CD14-positive monocyte (primary cell): ENCODE data around the gene ACSM5. TPM values are rescaled to one million over a fixed set of nuclear protein-coding genes. Genes with fewer than 3 reads are reported as not detected.

Experiments
- DNase-seq, 3 donors: peaks; one replicate each; pipeline ENCODE4 v3.0.0-alpha.2; 2011 to 2022
- H2AFZ ChIP-seq: 2 replicates; pipeline ENCODE4 v1.6.0; 2012; ENCODE audit warnings: mild to moderate bottlenecking, low read depth, low read length, inconsistent platforms; ENCODE audit not compliant: insufficient read depth, poor library complexity, severe bottlenecking
- H3K27ac ChIP-seq, 2 donors: 1 replicate in 1 of 2; 2 replicates in 1 of 2; pipeline ENCODE4 v1.5.1; 2012 to 2013; ENCODE audit warnings: low read length in 2 of 2, control low read depth in 1 of 2, inconsistent platforms in 1 of 2, low read depth in 1 of 2, mild to moderate bottlenecking in 1 of 2
- H3K27me3 ChIP-seq, 2 donors: one replicate each; pipeline versions ENCODE4 v1.6.0 to v1.6.1; 2011 to 2013; ENCODE audit warnings: low read length in 2 of 2; ENCODE audit not compliant: control insufficient read depth in 2 of 2, insufficient read depth in 2 of 2
- H3K36me3 ChIP-seq, 2 donors: replicated peaks in 1 of 2; 1 replicate in 1 of 2; 2 replicates in 1 of 2; pipeline versions ENCODE4 v1.5.1 to v1.6.1; 2012 to 2013; ENCODE audit warnings: low read length in 2 of 2, control low read depth in 1 of 2, inconsistent platforms in 1 of 2, mild to moderate bottlenecking in 1 of 2; ENCODE audit not compliant: insufficient read depth in 2 of 2, control insufficient read depth in 1 of 2
- H3K4me1 ChIP-seq, 2 donors: 1 replicate in 1 of 2; 2 replicates in 1 of 2; pipeline versions ENCODE4 v1.5.1 to v1.6.1; 2012 to 2013; ENCODE audit warnings: low read length in 2 of 2, control low read depth in 1 of 2, inconsistent platforms in 1 of 2, mild to moderate bottlenecking in 1 of 2, moderate library complexity in 1 of 2; ENCODE audit not compliant: insufficient read depth in 2 of 2, control insufficient read depth in 1 of 2
- H3K4me2 ChIP-seq: replicated peaks from 2 replicates; pipeline ENCODE3; 2012; ENCODE audit warnings: low read length, moderate library complexity, mild to moderate bottlenecking; ENCODE audit not compliant: poor library complexity, severe bottlenecking; ENCODE audit errors: extremely low read depth
- H3K4me3 ChIP-seq, 3 experiments: fragments of 200-600 bp in 1 of 3; sonication (generic) in 1 of 3; replicated peaks in 1 of 3; 1 replicate in 2 of 3; 2 replicates in 1 of 3; pipeline ENCODE4 v1.5.1; 2011 to 2013; ENCODE audit warnings: low read length in 3 of 3, mild to moderate bottlenecking in 3 of 3, control low read depth in 2 of 3, low read depth in 2 of 3, inconsistent platforms in 1 of 3, moderate library complexity in 1 of 3
- H3K79me2 ChIP-seq: 2 replicates; pipeline ENCODE4 v1.6.0; 2012; ENCODE audit warnings: mild to moderate bottlenecking, control low read depth, inconsistent platforms, low read length, moderate library complexity; ENCODE audit not compliant: insufficient read depth
- H3K9ac ChIP-seq: 2 replicates; pipeline ENCODE4 v1.6.0; 2017; ENCODE audit warnings: low read length, mild to moderate bottlenecking; ENCODE audit not compliant: insufficient read depth, poor library complexity, severe bottlenecking
- H3K9me3 ChIP-seq, 2 donors: replicated peaks in 1 of 2; 1 replicate in 1 of 2; 2 replicates in 1 of 2; pipeline versions ENCODE4 v1.5.1 to v1.6.1; 2012 to 2013; ENCODE audit warnings: low read length in 2 of 2, control low read depth in 1 of 2; ENCODE audit not compliant: control insufficient read depth in 1 of 2, insufficient read depth in 1 of 2
- H4K20me1 ChIP-seq: 2 replicates; pipeline ENCODE4 v1.6.0; 2012; ENCODE audit warnings: mild to moderate bottlenecking, low read length, control low read depth, moderate library complexity; ENCODE audit not compliant: insufficient read depth
- H3K27ac Mint-ChIP-seq, 7 donors: one replicate each; pipeline ENCODE4 v1.8.0; 2020; ENCODE audit warnings: mild to moderate bottlenecking in 7 of 7, mixed read lengths in 7 of 7, moderate library complexity in 6 of 7, inconsistent platforms in 2 of 7
- H3K27me3 Mint-ChIP-seq, 3 donors: one replicate each; pipeline ENCODE4 v1.8.0; 2021 to 2022; ENCODE audit warnings: low read depth in 3 of 3, mild to moderate bottlenecking in 3 of 3, mixed read lengths in 3 of 3, moderate library complexity in 3 of 3, inconsistent platforms in 1 of 3
- H3K36me3 Mint-ChIP-seq, 2 donors: one replicate each; pipeline ENCODE4 v1.8.0; 2020; ENCODE audit warnings: mixed read lengths in 2 of 2, inconsistent platforms in 1 of 2, mild to moderate bottlenecking in 1 of 2
- H3K4me1 Mint-ChIP-seq: one replicate; pipeline ENCODE4 v1.8.0; 2020; ENCODE audit warnings: mild to moderate bottlenecking, mixed read lengths
- H3K4me3 Mint-ChIP-seq, 2 donors: one replicate each; pipeline ENCODE4 v1.8.0; 2020; ENCODE audit warnings: mild to moderate bottlenecking in 2 of 2, mixed read lengths in 2 of 2, moderate library complexity in 1 of 2
- H3K9me3 Mint-ChIP-seq, 7 donors: one replicate each; pipeline ENCODE4 v1.8.0; 2020 to 2022; ENCODE audit warnings: mixed read lengths in 7 of 7, mild to moderate bottlenecking in 6 of 7, moderate library complexity in 6 of 7, inconsistent platforms in 2 of 7
- WGBS: methylation state at CpG from one replicate; pipeline ENCODE4 v1.1.5; 2013; ENCODE audit warnings: missing lambda C conversion rate; ENCODE audit not compliant: insufficient coverage; 5-methylcytosine and 5-hydroxymethylcytosine counted together
- intact Hi-C, 2 donors: fragments of 100-400 bp; cut with micrococcal nuclease; formaldehyde crosslinking; loops; one replicate each; pipeline versions ENCODE4 v1.15.0 to v1.15.1; 2023
- polyA plus RNA-seq, 3 donors: library from polyadenylated mRNA; depleted of rRNA in 1 of 3; unstranded in 2 of 3; stranded (reverse) in 1 of 3; fragments of 300-500 nt in 2 of 3; fragments of >200 nt in 1 of 3; fragmentation: Illumina TruSeq in 2 of 3; gene quantifications; 1 replicate in 2 of 3; 2 replicates in 1 of 3; pipeline ENCODE4 v1.2.3, GENCODE V29; 2012 to 2021
- TF ChIP-seq, protein P1 (sequence below): fragments of 200-600 bp; IDR thresholded peaks from one replicate; pipeline ENCODE4 v1.8.0; 2022; ENCODE audit warnings: antibody characterized with exemption, mild to moderate bottlenecking

Gene ACSM5
- polyA plus RNA-seq, 3 donors: 0.05 to 0.33 (median 0.24) TPM

DNA sequence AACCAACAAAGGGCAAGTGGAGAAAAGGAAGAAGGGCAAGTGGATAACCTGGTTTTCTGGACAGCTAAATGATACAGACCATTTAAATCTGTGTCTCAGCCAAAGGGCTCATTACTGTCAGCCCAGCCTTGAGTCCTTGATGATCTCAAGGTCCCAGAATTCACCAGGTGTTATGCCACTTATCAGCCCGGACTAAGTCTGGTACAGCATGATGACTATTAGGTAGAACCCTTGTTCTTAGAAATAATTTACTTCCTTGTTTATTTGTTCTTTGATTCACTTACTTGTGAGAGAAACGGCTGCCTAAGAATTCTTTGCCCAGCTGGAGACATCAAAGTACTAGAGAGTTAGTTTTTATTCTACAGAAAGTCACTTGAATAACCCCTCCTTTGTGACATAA is 8.3 kb upstream of the ACSM5 start:
- no peak overlapping the region for H3K4me2 ChIP-seq
- Mint-ChIP-seq H3K4me3 (no peak overlapping the region), H3K4me1 (no peaks in the 10 kb centered on the region), H3K36me3 (no peaks in the 10 kb centered on the region), H3K27me3 (peaks cover 0 to 7% (median 7%) of the 10 kb centered on the region in 3 donors), H3K27ac (no peak overlapping the region), H3K9me3 (no peaks in the 10 kb centered on the region)
- H3K79me2 ChIP-seq: no peaks in the 10 kb centered on the region
- H3K9me3 ChIP-seq: no peaks in the 10 kb centered on the region
- no peak for DNase-seq
- H3K4me3 ChIP-seq: no peak overlapping the region
- H3K27me3 ChIP-seq: no peaks in the 10 kb centered on the region
- intact Hi-C loops: no loop called here
- H3K9ac ChIP-seq: no peak overlapping the region
- no peak overlapping the region for H2AFZ ChIP-seq
- no peak overlapping the region for H3K27ac ChIP-seq
- TF ChIP-seq, protein P1, sequence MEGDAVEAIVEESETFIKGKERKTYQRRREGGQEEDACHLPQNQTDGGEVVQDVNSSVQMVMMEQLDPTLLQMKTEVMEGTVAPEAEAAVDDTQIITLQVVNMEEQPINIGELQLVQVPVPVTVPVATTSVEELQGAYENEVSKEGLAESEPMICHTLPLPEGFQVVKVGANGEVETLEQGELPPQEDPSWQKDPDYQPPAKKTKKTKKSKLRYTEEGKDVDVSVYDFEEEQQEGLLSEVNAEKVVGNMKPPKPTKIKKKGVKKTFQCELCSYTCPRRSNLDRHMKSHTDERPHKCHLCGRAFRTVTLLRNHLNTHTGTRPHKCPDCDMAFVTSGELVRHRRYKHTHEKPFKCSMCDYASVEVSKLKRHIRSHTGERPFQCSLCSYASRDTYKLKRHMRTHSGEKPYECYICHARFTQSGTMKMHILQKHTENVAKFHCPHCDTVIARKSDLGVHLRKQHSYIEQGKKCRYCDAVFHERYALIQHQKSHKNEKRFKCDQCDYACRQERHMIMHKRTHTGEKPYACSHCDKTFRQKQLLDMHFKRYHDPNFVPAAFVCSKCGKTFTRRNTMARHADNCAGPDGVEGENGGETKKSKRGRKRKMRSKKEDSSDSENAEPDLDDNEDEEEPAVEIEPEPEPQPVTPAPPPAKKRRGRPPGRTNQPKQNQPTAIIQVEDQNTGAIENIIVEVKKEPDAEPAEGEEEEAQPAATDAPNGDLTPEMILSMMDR: no peak
- H4K20me1 ChIP-seq: no peaks in the 10 kb centered on the region
- H3K36me3 ChIP-seq: no peaks in the 10 kb centered on the region
- WGBS: no CpG with 5 or more reads among the region's 2 CpGs
- H3K4me1 ChIP-seq: no peaks in the 10 kb centered on the region

DNA sequence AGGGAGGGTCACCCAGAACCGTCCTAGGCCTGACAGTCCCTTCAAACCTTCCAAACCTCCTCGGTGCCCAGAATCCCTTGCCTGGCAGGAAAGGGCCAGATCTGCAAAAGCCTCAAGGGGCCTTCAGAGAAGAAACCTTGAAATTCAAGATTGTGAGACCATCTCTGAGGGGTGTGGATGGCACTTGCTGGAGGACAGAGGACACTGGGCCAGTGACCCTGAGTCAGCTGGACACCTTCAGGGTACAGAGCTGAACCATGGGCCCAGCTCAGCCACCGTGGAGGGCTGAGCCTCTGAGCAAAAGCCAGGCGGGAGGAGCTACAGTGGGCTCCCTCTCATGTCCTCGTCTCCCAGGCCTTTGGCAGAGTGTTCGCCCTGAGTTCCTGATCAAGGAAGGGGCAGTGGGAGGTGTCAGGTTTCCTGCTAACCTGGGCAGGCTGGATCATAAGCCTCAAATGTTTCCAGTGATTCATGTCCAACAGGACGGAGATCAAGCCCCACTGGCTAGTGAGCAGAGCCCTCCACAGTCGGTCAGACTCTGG is 7.8 kb upstream of the ACSM5 start:
- no peaks in the 10 kb centered on the region for H4K20me1 ChIP-seq
- H3K27ac ChIP-seq: no peak overlapping the region
- no peaks in the 10 kb centered on the region for H3K27me3 ChIP-seq
- Mint-ChIP-seq H3K36me3 (no peaks in the 10 kb centered on the region), H3K4me1 (no peaks in the 10 kb centered on the region), H3K27ac (no peak overlapping the region), H3K9me3 (no peaks in the 10 kb centered on the region), H3K27me3 (peaks cover 0 to 9% (median 7%) of the 10 kb centered on the region in 3 donors), H3K4me3 (no peak overlapping the region)
- H3K4me1 ChIP-seq: no peaks in the 10 kb centered on the region
- no peak overlapping the region for H2AFZ ChIP-seq
- intact Hi-C loops: no loop called here
- WGBS: 85% methylated on average over 5 of the region's 8 CpGs
- H3K36me3 ChIP-seq: no peaks in the 10 kb centered on the region
- TF ChIP-seq, protein P1: no peak
- no peaks in the 10 kb centered on the region for H3K9me3 ChIP-seq
- DNase-seq: no peak
- H3K9ac ChIP-seq: no peak overlapping the region
- H3K4me3 ChIP-seq: no peak overlapping the region
- no peaks in the 10 kb centered on the region for H3K79me2 ChIP-seq
- no peak overlapping the region for H3K4me2 ChIP-seq
